ENCODE measurements around the gene ANKRD42. TPM values are rescaled to one million over a fixed set of nuclear protein-coding genes. Genes with fewer than 3 reads are reported as not detected.
A peak's percentile ranks its signal among the peaks of the same experiment; 100 is the strongest.

Gene ANKRD42
- total RNA-seq, 6 experiments from 2014 or later = 11.9 to 16.5 (median 13.1) TPM

DNA sequence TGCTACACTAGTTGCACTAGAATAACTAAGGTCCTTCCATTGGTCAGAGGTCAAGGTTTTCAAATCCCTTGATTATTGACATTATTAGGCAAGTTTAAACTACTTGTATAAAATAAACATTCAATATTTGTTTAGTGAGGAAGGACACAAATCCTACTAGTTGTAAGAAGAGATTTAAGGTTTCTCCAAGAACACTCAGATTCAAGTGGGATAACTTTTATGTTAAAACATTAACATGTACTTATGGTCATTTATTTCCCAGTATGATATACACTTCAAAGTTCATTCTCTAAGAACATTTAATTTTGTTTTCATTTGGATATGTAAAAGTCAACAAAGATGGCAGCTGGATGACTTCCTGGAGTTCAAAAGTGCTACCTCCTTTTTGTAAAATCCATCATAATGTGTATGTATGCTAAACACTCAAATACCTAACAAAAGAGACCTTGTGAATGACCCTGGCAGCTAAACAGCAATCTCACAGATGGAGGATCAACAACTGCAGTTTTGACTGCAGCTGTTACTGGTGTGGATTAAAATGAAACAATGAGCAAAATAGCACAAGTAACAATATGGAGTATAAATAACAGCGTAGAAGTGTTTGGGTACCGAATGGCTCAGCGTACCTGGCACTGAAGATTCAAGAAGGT, 91.1 kb downstream of the ANKRD42 start:
- Mint-ChIP-seq H3K9me3 (no peaks in the 10 kb centered on the region), H3K4me1 (ENCODE audit: low read depth) (peaks cover 63% of the 10 kb centered on the region), H3K27me3 (ENCODE audit: insufficient read depth) (no peaks in the 10 kb centered on the region), H3K36me3 (ENCODE audit: low read depth) (peaks cover 9% of the 10 kb centered on the region), H3K4me3 (peak overlapping the region; percentile 91), H3K27ac (peak overlapping the region; percentile 99)
- TF ChIP-seq, protein P1, sequence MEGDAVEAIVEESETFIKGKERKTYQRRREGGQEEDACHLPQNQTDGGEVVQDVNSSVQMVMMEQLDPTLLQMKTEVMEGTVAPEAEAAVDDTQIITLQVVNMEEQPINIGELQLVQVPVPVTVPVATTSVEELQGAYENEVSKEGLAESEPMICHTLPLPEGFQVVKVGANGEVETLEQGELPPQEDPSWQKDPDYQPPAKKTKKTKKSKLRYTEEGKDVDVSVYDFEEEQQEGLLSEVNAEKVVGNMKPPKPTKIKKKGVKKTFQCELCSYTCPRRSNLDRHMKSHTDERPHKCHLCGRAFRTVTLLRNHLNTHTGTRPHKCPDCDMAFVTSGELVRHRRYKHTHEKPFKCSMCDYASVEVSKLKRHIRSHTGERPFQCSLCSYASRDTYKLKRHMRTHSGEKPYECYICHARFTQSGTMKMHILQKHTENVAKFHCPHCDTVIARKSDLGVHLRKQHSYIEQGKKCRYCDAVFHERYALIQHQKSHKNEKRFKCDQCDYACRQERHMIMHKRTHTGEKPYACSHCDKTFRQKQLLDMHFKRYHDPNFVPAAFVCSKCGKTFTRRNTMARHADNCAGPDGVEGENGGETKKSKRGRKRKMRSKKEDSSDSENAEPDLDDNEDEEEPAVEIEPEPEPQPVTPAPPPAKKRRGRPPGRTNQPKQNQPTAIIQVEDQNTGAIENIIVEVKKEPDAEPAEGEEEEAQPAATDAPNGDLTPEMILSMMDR (IDR thresholded peaks at IDR 0.05) = no peak
- no peak for DNase-seq

DNA sequence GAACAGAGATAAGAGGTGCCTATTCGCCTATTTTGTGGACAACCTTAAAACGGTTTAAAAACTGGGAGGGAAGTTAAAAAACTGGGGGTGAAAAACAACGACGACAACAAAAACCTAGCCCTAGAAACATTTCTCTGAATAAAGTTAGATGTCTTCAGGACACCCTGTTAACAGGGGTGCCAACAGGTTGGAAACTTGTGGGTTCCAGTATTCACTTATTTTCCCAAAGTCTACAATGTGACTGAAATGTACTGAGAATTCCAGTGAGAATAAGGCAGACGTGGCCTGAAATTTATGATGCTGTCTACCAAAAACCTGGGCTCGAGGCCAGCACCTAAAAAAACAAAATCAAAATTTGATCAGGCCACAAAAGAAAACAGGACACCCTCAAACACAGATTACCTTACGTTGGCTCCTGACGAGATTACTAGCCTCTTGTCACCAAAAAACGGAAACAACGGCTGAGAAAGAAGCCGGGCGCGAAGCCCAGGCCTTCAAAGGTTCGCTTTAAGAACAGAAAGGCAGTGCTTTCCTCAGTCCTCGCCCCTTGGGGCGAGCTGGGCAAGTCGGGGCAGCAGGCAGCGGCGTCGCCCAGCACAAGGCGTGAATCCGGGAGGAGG, 91.7 kb downstream of the ANKRD42 start:
- TF ChIP-seq, protein P1 (IDR thresholded peaks at IDR 0.05) = no peak

DNA sequence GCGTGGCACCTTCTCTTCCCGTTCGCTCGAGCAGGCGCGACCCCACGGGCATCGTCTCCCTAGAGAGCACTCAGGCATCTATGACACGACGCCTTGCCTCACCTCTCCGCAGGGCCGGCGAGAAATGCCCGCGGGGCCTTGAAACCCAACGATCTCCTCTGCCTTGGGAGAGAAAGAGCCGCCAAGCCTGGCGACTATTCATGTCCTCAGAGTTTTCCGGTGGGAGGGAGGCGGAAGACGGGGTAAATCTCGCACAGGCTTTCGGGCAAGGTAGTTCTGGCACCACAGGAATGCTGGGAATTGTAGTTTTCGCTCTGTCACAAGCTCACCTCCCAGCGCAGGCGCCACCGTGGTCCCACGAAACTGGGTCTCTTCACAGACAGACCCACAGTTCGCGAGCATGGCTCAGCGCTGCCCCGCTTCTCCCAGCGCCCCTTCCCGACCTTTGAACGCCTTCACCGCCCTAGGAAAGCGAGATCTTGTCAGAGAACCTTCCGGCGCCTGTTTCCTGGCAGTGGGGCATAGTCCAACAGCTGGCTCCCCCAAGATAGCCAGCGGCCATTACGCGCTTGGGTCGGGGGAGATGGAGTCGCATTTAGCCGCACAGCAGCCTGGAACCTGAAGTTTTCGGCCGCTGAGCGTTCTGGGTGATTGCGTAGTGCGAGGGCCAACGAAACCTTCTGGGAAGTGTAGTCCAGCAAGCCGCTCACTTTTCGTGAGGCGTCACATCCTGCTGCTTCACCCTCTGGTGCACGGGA, 92.4 kb downstream of the ANKRD42 start, which contains the start of gene CCDC90B:
TSS of gene CCDC90B (minus strand) at position 597 of the 758 bp plus-strand sequence. CDS start at position 202, 395 bp downstream.
- TF ChIP-seq, protein P1 (IDR thresholded peaks at IDR 0.05) = no peak
- Mint-ChIP-seq H3K27me3 (ENCODE audit: insufficient read depth) (no peaks in the 10 kb centered on the region), H3K27ac (peak within 1 kb of the TSS; percentile 99), H3K4me3 (peak within 1 kb of the TSS; percentile 91), H3K4me1 (ENCODE audit: low read depth) (peaks cover 51% of the 10 kb centered on the region), H3K36me3 (ENCODE audit: low read depth) (peaks cover 8% of the 10 kb centered on the region), H3K9me3 (no peaks in the 10 kb centered on the region)
- peak; percentile 96 for DNase-seq

More for the DNA sequence above, 91.7 kb downstream of the ANKRD42 start:
- no peaks in the 10 kb centered on the region for H3K9me3 Mint-ChIP-seq
- H3K4me1 Mint-ChIP-seq (ENCODE audit: low read depth) = peaks cover 58% of the 10 kb centered on the region
- no peaks in the 10 kb centered on the region for H3K27me3 Mint-ChIP-seq (ENCODE audit: insufficient read depth)
- peaks cover 8% of the 10 kb centered on the region for H3K36me3 Mint-ChIP-seq (ENCODE audit: low read depth)
- peak overlapping the region; percentile 91 for H3K4me3 Mint-ChIP-seq
- no peak for DNase-seq
- H3K27ac Mint-ChIP-seq = peak overlapping the region; percentile 99

DNA sequence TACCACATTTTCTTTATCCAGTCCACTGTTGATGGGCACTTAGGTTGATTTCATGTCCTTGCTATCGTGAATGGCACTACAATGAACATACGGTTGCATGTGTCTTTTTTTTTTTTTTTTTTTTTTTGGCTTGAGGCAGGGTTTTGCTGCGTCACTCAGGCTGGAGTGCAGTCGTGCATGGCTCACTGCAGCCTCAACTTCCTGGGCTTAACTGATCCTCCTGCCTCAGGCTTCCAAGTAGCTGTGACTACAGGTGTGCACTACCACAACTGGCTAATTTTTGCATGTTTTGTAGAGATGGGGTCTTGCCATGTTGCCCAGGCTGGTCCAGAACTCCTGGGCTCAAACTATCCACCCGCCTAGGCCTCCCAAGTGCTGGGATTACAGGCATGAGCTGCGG, 94.1 kb downstream of the ANKRD42 start:
- Mint-ChIP-seq H3K36me3 (ENCODE audit: low read depth) (peaks cover 8% of the 10 kb centered on the region), H3K4me1 (ENCODE audit: low read depth) (peaks cover 39% of the 10 kb centered on the region), H3K27ac (no peak overlapping the region), H3K9me3 (no peaks in the 10 kb centered on the region), H3K27me3 (ENCODE audit: insufficient read depth) (peaks cover 2% of the 10 kb centered on the region), H3K4me3 (no peak overlapping the region)
- TF ChIP-seq, protein P1 (IDR thresholded peaks at IDR 0.05) = no peak
- no peak for DNase-seq

DNA sequence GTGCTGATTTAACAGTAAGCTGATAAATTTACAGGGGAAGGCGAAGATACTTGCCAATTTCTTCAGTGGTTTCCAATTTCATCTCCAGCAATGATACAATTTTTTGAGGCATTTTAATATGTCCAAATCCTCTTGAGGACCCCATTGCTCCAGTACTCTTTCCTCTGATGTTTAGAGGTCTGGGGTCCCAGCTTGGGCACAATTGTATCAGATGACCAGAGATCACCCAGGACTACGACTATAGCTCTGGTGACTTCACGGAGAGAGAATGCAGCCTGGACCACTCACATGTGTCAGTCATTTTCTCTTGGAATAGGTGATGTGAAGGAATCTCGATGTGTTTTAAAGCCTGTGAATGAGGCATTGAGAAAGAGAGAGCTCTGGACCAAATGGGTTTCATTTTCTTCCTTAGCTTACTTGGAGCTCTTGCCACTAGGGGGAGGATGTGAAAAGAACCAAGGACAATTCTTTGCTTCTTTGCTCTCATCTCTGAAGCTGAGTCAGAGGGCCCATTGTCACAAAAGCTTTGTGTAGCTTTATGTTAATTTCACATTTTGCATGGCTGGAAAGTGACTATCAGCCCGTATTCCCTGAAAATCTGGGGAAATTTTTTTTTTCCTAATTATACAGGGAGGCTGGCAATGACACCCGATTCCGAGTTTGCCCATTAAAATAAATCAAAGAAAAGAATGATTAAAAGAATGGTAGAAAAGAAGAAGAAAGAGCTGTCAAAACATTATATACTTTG, 99.4 kb downstream of the ANKRD42 start:
- peak overlapping the region; percentile 84 for H3K4me3 Mint-ChIP-seq
- no peaks in the 10 kb centered on the region for H3K9me3 Mint-ChIP-seq
- no peak overlapping the region for H3K27ac Mint-ChIP-seq

More for the DNA sequence above, 99.4 kb downstream of the ANKRD42 start:
- H3K4me1 Mint-ChIP-seq (ENCODE audit: low read depth) = peaks cover 8% of the 10 kb centered on the region
- no peaks in the 10 kb centered on the region for H3K36me3 Mint-ChIP-seq (ENCODE audit: low read depth)
- DNase-seq = peak; percentile 75
- TF ChIP-seq, protein P1 (IDR thresholded peaks at IDR 0.05) = peak; percentile 87
- peaks cover 8% of the 10 kb centered on the region for H3K27me3 Mint-ChIP-seq (ENCODE audit: insufficient read depth)
